ENCODE measurements around the gene PCYOX1L.

Gene PCYOX1L, protein sequence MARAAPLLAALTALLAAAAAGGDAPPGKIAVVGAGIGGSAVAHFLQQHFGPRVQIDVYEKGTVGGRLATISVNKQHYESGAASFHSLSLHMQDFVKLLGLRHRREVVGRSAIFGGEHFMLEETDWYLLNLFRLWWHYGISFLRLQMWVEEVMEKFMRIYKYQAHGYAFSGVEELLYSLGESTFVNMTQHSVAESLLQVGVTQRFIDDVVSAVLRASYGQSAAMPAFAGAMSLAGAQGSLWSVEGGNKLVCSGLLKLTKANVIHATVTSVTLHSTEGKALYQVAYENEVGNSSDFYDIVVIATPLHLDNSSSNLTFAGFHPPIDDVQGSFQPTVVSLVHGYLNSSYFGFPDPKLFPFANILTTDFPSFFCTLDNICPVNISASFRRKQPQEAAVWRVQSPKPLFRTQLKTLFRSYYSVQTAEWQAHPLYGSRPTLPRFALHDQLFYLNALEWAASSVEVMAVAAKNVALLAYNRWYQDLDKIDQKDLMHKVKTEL

DNA sequence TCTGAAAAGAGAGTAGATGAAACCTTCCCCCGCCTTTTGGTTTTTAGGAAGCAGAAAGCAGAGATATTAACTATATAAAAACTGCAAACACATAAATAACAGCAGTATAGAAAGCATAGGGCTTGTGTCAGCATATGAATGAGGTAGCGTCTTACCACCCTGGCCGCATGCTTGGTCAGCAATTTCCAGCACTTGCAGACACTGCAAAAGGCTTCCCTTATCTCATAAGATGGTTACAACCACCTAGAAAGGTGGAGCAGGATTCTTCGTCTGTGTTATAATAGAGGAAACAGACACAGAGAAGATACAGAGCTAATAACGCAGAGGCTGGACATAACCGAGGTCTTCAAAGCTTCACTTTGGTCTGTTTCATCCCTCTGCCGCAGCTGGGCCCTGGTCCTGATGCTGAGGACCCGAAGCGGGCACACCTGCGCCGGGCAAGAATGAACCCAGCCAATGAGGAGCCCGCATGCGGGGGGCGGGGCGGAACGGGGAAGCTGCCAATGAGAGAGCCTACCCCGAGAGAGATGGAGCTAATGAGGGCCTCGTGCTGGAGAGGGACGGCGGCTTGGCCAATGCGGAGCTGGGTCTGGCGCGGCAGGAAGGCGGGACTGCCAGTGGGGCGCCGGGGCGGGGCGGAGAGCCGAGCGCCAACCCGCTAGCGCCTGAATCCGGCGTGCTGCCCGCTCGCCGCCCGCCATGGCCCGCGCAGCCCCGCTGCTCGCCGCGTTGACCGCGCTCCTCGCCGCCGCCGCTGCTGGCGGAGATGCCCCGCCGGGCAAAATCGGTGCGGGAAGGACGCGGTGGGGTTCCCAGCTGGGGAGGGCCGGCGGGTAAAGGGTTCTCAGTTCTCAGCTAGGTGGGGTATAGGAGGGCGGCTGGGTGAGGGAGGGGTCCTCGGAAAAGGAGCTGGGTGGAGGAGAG, at the start of gene PCYOX1L:
PCYOX1L (plus strand) TSS at position 677 of the 924 bp plus-strand sequence; CDS start at position 700, 23 bp downstream.
- DNase-seq, result peak; percentile 99

DNA sequence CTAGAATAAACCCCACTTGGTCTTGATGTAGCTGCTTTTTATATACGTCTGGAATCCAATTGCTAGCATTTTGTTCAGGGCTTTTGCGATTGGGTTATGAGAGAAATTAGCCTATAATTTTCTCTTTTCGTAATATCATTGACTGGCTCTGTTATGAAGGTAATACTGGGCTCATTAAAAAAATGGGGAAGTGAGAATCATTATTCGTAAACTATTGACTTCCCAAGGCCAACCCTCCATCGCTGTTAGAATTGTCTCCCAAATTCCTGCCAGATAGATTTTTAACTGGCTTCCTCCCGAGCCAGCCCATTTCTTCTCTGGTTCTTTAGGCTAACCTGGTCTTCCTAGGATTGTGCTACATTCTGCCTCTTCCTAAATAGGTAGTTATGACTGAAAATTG, 48.5 kb upstream of the PCYOX1L start:
- DNase-seq, result no peak

DNA sequence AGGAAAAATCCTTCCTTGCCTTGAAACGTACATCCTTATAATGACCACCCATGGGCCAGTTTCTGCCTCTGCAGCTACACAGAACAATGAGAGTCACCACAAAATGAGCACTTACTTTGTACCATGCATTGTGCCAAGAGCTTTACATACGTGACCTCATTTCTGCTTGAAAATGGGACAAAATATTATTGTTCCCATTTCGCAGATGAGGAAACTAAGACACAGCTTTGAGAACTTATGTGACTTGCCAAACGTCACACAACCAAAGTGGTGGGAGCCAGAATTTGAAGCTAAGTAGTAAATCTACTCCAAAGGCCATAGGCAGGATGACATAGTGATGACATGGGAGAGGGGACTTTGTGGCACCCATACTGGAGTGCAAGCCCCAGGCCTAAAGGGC, 47.4 kb upstream of the PCYOX1L start:
- no peak for DNase-seq

DNA sequence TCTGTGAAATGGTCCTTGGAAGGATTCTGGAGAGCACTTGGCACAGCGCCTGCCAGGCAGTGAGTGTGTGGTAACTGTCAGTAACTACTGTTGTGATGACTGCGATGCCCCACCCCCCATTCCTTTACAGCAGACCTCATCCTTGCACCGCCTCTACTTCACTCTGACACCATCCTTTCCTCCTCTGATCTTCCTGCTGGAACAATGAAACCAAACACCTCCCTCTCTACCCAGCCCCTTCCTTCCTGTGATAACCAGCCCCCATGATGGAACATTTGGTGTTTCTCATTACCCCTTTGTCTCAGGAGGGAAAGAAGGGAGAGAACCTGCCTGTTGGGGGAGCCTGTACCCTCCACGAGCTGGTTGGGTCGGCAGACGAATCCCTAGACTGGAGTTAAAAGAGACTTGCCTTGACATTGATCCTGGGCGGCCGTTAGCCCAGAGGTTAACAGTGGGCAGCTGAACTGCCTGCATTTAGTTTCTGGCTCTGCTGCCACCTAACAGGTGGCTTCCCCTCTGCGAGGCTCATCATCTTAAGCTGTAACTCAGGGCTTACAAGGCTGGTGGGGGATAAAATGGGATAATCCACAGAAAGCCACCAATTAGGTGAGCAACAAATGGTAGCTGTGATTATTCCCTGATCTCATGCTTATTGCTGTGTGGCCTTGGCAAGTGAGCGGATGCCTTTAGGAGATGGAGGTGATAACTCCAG, 46.7 kb upstream of the PCYOX1L start:
- DNase-seq, result peak; percentile 24

DNA sequence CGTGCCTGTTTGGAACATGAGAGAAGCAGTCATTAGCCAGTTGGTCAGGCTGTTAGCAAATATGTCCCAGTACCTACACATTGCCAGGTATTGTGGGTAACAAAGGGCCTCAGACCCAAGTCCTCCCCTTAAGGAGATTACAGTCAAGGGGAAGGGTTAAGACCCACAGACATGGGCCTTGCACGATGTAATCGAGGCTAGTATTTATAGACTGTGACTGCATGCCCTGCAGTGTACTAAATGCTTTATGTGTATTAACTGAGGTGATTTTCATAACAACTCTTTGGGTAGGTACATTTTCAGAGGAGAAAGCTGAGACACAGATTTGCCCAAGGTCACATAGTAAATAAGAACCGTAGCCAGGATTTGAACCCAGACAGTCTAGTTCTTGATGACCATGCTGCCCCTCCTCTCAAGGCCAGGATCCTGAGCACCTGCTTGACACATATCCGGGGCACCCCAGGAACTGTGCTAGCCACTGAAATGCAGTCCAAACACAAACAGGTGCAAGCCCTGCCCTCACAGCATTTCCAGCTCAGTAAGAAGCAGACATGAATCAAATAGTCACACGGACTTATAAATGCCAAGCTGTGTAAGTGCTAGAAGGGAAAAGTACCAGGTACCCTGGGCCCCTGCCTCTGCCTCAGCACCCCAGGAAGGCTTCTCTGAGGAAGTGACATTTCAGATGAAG, 44.5 kb upstream of the PCYOX1L start:
- DNase-seq, result no peak

DNA sequence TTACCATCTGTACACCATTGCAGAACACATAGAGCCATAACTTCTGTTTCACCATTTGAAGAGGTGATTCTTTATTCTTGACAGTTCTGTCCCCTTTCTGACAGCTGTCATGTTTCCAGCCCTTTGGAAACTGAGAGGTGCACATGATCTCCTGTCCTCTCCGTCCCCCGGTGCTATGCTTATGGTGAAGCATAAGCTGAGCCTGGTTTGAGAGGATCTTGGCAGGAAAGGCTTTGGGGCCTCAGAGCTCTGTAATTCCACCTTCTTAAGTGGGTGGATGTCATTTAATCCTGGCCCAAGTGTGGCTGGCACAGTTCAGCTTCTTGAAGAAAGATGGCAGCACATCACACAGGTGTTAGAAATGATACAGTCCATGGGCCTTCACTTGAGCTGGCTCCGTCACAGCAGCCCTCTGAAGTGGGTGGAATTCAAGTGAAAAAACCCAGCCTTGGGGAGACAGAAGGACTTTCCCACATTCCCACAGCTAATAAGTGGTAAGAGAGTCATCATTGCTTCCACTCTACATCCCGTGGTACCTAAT, 43.2 kb upstream of the PCYOX1L start:
- no peak for DNase-seq

DNA sequence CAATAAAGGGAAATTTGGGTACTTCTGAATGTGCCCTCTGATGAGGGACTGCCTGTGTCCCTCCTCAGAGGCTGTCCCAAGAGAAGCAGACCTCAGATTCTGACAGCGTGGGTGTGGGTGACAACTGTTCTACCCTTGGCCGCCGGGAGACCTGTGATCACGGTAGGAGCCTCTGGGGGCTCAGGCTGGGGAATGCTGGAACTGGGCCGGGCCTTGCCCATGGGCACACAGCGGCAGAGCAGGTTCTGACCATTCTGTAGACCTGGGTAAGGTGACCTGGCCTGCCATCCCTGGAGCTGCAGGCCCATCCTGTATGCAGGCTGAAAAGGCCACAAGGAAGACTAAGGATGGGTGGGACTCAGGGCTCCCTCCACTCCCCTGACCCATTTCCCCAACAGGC, 42.1 kb upstream of the PCYOX1L start:
- no peak for DNase-seq

DNA sequence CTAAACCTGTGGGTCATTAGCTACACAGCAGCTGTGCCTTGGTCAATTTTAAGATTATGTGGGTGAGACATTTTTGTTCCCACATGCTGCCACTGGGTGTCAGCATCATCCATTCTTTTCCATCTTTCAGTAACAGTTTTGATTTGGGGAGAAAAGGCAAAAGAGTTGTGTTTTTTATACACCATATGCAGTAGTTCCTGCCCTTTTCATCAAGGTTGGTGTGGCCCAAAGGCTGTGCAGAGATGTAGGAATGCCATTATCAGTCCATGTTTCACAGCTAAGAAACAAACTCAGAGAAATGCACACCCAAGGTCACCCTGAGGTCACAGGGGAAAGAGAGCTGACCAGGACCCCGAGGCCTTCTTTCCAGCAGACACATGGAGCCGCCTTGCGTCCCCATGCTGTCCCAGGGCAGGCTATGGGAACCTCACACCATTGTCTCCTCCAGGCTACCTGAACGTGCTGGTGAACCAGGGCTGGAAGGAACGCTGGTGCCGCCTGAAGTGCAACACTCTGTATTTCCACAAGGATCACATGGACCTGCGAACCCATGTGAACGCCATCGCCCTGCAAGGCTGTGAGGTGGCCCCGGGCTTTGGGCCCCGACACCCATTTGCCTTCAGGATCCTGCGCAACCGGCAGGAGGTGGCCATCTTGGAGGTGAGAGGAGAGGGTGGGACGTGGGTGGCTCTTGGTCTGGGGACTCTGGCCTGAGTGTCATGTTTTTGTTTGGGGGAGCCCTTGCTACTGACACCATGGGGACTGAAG, 40.4 kb upstream of the PCYOX1L start:
- peak; percentile 73 for DNase-seq

DNA sequence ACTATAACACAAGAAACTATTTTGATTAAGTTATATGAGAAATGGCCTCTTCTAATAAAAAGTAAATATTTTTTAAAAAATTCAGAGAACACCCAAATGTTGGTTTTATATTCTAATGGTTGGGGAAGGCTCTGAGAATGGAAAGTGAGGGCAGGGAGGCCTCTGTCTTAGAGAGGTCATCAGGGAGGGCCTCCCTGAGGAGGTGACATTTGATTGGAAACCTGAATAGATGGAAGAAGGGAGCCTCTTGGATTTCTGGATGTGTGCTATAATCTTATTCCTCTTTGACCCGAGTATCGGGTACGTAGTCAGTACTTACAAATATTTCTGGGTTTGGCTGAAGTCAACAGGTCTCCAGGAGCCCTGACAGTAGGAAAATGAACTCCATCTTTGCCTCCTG, 38.7 kb upstream of the PCYOX1L start:
- DNase-seq, result no peak

DNA sequence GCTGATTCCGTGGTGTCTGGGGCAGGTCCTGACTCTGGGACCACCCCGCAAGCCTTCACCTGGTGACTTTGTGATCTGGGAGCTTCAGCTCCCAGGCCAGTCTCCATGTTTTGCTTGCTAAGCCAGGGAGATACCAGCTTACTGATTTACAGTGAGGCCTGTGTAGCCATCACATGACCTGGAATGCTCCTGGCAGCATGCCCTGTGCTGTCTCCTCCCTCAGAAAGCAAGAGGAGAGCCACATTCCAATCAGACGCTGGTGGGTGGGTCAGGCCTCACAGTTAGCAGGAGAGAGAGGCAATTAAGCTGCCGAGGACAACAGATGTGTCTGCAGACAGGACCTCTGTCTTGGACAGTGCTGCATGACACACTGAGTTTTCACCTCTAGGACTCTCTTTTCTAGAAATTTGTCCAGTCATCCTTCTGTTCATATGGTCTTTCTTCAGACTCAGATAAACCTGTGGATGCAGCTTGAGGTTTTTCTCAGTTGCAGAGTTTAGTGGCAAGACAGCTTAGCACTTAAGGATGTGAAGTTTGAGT, 37.0 kb upstream of the PCYOX1L start:
- DNase-seq, result peak; percentile 87

DNA sequence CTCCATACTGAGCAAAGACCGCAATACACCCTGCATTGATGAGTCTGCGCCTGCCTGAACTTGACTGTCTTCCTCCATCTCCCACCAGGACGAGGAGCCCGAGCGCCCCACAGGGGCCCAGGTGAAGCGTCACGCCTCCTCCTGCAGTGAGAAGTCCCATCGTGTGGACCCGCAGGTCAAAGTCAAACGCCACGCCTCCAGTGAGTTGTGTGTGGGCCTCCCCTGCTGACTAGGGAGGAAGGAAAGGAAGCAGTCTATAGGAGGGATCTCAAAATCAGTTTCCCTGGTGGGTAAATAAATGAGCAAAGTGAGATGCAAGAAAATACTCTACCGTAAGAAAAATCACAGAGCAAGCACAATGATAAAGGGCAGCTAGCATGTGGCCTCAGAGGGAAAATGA, 35.3 kb upstream of the PCYOX1L start:
- DNase-seq, result no peak

DNA sequence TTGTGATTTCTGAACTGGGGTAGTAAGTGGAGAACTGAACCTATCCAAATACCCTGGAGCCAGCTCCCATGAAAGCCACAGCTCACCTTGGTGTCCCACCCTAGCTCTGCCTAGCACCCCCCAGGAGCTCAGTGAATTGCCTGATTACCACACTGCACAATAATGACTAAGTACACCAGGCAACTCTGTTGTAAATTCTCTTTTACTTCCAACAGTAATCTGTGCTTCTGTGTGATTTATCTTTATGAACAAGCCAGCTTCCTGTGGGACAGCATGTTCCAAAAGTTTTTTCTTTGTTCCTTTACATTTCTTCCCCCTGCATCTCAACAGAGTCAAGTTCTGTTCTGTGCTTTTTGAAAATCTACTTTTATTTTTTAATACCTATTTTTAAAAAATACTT, 34.6 kb upstream of the PCYOX1L start:
- DNase-seq, result no peak

DNA sequence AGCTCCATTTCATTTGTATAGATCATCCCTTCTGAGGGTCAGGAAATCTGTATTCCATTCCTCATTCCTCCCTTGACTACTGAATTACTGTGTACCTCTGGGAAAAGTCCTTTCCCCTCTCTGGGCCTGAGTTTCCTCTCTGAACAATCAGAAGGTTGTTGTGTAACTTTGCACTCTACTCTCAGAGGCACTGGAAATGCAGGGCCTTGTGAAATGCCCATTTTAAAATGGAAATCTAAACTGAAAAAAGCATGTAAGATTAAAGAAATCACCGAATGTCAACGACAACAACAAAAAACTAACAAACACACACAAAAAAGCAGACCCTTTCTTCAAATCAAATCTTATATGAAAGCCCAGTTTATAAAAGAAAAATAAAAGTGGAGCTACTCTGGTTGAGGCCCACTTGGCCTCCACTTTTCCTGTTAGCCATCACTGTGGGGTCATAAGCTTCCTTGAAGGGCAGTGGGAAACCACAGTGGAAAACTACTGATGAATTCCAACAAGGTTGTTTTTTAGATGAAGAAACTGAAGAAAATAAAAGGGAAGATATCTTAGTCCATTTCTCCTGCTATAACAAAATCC, 34.1 kb upstream of the PCYOX1L start:
- DNase-seq, result no peak

DNA sequence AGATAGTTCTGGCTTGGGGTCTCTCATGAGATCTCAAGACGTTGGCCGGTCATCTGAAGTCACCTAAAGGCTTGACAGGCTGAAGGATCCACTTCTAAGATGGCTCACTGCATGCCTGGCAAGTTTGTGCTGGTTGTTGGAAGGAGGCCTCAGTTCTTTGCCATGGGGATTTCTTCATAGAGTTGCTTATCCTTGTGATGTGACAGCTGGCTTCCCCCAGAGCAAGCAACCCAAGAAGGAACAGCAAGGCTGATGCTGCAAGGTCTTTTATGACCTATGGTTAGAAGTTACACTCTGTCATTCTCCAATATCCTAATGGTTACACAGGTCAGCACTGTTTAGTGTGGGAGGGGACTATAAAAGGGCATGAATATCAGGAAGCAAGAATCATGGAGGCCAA, 33.2 kb upstream of the PCYOX1L start:
- no peak for DNase-seq

DNA sequence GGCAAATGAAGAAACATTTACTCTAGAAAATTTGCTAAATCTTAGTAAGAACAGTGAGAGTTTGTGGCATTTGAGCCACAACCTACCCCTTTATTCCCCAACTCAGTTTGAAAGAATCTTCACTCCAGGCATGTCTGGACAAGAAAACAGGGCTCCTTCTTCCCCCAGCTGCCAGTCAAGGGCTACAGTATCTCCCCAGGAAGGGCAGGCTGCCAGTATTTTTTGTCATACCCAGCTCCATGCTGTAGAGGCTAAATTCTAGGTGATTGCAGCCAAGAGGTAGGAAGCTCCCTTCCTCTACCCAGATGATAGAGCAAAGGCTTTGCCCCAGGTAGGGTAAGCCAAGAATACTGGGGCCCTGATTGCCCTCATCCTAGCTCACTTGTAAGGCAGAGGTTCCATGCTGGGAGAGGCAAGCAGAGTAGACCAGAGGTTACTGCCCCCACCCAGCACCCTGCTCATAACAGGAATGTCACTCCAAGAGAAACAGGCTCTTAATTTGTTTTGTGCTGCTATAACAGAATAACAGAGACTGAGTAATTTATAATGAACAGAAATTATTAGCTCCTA, 32.6 kb upstream of the PCYOX1L start:
- DNase-seq, result peak; percentile 17

DNA sequence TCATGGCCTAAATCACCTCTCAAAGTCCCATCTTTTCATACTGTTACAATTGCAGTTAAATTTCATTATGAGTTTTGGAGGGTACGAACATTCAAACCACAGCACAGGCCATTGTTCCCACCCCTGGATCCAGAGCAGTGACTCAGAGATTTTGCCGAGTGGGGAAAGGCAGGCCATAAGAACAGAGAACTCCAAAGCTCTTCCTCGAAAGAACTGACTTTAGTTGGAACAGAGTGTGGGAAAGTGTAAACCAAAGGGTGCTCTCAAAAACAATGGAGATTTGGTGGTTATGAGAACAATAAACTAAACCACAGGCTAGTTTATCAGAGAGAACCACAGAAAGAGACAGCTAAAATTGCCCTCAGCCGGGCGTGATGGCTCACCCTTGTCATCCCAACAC, 32.0 kb upstream of the PCYOX1L start:
- DNase-seq, result no peak

DNA sequence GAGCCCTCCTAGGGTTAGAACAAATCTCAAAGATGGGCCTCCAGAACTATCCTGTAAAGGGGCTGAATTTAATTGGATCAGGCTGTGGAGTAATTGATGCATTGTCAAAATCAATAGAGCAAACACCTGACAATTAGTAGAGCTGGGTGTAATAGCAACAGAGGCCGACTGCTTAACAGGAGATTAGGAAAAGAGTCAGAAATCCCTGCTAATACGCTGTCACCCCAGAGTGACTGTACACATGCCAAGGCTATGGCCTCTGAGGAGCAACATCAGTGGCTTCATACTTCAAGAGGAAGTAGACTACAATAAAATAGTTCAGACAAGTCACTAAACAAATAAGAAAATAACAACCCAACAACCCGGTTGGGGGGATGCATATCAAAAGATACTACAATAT, 31.2 kb upstream of the PCYOX1L start:
- no peak for DNase-seq

DNA sequence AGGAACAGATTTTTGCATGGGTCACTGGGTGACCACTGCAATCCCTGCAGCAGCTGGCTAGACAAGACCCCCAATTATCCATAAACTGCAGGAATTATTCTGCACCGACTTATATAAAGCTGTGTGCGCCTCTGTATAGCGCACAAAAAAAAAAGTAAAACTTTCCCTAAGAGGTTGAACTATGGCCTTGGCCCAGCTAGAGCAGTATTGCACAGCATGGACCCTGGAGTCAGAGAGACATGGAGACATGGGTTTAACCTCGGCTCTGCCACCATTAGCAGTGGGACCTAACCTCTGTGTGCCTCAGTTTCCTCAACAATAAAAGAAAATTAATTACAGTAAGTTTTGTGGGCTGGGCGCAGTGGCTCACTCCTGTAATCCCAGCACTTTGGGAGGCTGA, 29.7 kb upstream of the PCYOX1L start:
- no peak for DNase-seq

DNA sequence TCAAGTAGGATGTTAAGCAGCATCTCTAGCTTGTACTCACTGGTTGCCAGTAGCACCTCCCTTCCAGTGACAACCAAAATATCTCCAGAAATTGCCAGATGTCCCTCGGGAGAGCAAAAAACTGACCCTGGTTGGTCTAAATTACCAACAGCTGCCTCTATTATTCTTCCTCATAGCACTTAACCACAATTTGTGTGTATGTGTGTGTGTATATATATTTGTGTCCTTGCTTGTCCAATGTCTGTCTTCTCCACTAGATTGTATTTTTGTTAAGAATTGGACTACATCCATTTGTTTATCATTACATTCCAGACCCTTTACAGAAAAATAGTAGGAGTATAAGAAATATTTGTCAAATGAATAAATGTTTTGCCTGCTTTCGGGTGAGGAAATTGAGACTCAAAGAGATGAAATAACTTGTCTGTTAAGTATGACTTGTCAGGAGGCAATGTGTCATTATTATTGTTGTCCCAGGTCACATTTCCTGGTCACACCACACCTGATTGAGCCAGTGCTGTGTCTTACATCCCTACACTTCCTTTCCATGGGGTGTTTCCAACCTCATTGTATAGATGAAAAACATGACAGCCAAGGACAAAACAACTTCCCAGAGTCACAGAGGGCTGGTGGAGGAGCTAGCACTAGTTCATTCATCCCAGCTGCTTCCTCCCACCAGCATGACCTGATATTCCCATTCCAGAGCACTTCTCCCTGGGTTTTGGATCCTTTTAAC, 24.0 kb upstream of the PCYOX1L start:
- no peak for DNase-seq

DNA sequence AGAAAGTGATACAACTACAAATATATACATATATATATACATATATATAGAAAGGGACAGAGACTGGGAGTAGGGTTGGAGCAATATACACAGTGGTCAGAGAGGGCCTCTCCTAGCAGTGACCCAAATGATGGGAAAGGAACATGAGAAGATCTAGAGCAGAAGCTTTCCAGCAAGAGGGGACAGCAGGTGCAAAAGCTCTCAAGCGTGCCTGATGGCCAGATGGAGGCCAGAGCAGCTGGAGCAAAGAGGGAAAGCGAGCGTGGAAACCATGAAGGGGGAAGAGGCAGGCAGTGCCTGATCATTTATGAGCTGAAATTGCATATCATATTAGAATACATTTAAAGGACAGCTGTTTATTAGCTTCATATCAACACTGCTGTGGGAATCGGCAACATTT, 20.1 kb upstream of the PCYOX1L start:
- DNase-seq, result no peak

All from hematopoietic multipotent progenitor cell treated with erythropoietin and hydrocortisone succinate and interleukin-3 and kit ligand, for 6 days (in vitro differentiated cells).